A673 (cell line): ENCODE data around the gene EXOC4.

ENCODE experiments used
- CTCF ChIP-seq: fragments of 300-800, 200-600 bp; sonication (generic); conservative IDR thresholded peaks from 2 replicates; pipeline ENCODE4 v1.5.1; 2017; ENCODE audit warnings: low read depth, mild to moderate bottlenecking, antibody characterized with exemption, low read length, moderate library complexity, mixed read lengths
- EZH2 ChIP-seq: fragments of 200-600 bp; sonication (generic); IDR thresholded peaks from 2 replicates; pipeline ENCODE4 v1.6.1; 2017; ENCODE audit warnings: borderline replicate concordance, low read depth, mild to moderate bottlenecking, mixed read lengths, antibody characterized with exemption, low read length; ENCODE audit not compliant: poor library complexity, severe bottlenecking

GRCh38 chr7:133688483-133689239, 435.8 kb downstream of the EXOC4 start:
- TF ChIP-seq CTCF (no peak), EZH2 (no peak)
